Sigmoid colon (tissue), 7 donors: ENCODE data around the gene IL17C. TPM values are rescaled to one million over a fixed set of nuclear protein-coding genes. Genes with fewer than 3 reads are reported as not detected.

ENCODE experiments used
- DNase-seq: peaks from one replicate; pipeline ENCODE4 v3.0.0-alpha.2; 2019
- H3K27ac ChIP-seq, 4 donors: fragments of 200-600 bp; sonication (generic); one replicate each; pipeline ENCODE4 v1.5.1; 2016 to 2019; ENCODE audit warnings: mild to moderate bottlenecking in 1 of 4
- H3K27me3 ChIP-seq, 3 donors: fragments of 200-600 bp; sonication (generic); one replicate each; pipeline ENCODE4 v1.5.1; 2019; ENCODE audit warnings: mild to moderate bottlenecking in 1 of 3
- H3K36me3 ChIP-seq, 4 donors: fragments of 200-600 bp; sonication (generic); one replicate each; pipeline ENCODE4 v1.5.1; 2016 to 2019
- H3K4me1 ChIP-seq, 4 donors: fragments of 200-600 bp; sonication (generic); one replicate each; pipeline ENCODE4 v1.5.1; 2017 to 2019
- H3K4me3 ChIP-seq, 4 donors: fragments of 200-600 bp; sonication (generic); one replicate each; pipeline ENCODE4 v1.5.1; 2017 to 2019; ENCODE audit warnings: mild to moderate bottlenecking in 2 of 4, moderate library complexity in 1 of 4
- H3K9me3 ChIP-seq, 4 donors: fragments of 200-600 bp in 3 of 4; sonication (generic) in 3 of 4; one replicate each; pipeline versions ENCODE4 v1.5.1 to v1.6.1; 2013 to 2019
- CTCF ChIP-seq, 4 experiments: fragments of 450-650 bp in 3 of 4; fragments of 200-600 bp in 1 of 4; IDR thresholded peaks; one replicate each; pipeline ENCODE4 v1.5.1; 2016 to 2019; ENCODE audit warnings: antibody characterized with exemption in 4 of 4, mild to moderate bottlenecking in 3 of 4, moderate library complexity in 2 of 4
- EP300 ChIP-seq, 4 donors: sonication (generic); formaldehyde crosslinking; IDR thresholded peaks; one replicate each; pipeline ENCODE4 v1.6.1; 2017; ENCODE audit warnings: antibody characterized with exemption in 4 of 4
- POLR2A ChIP-seq, 2 donors: fragments of 450-650 bp; IDR thresholded peaks; one replicate each; pipeline ENCODE4 v1.6.1; 2016; ENCODE audit warnings: antibody characterized with exemption in 2 of 2, mild to moderate bottlenecking in 2 of 2, moderate library complexity in 2 of 2
- POLR2AphosphoS5 ChIP-seq, 4 donors: sonication (generic); formaldehyde crosslinking; IDR thresholded peaks; one replicate each; pipeline ENCODE4 v1.6.1; 2017; ENCODE audit warnings: antibody characterized with exemption in 4 of 4
- WGBS, 2 donors: extraction: QIAGEN DNeasy Blood & Tissue Kit; methylation state at CpG; one replicate each; pipeline ENCODE4 v1.1.7; 2013; 5-methylcytosine and 5-hydroxymethylcytosine counted together
- intact Hi-C: fragments of 100-400 bp; cut with DNase I; formaldehyde crosslinking; loops from one replicate; pipeline ENCODE4 v1.15.1; 2023
- polyA plus RNA-seq, 3 donors: library from polyadenylated mRNA; stranded (reverse); fragments of 200-250 nt; gene quantifications; one replicate each; pipeline ENCODE4 v1.2.3, GENCODE V29; 2013
- total RNA-seq, 4 donors: library from RNA; depleted of rRNA; stranded (reverse); fragments of >200 nt; gene quantifications; one replicate each; pipeline ENCODE4 v1.1.0, GENCODE V29; 2016
- donor health status: healthy with polysubstance abuse.
- donor health status: Bipolar disorder and iron deficiency.
- donor health status: healthy.

Gene IL17C
- total and polyA plus RNA-seq, 7 donors: 0.96 TPM; not detected in 6

- 36 to 57% methylated on average over 31 of the region's 31 CpGs for WGBS, 2 donors
- Histone ChIP-seq H3K9me3 (no peaks in the 10 kb centered on the region), H3K36me3 (no peaks in the 10 kb centered on the region), H3K27ac (no peak overlapping the region), H3K4me3 (no peak overlapping the region), H3K27me3 (peaks cover 35 to 86% (median 59%) of the 10 kb centered on the region in 3 donors), H3K4me1 (peaks cover 0 to 16% (median 8%) of the 10 kb centered on the region in 4 donors)
- intact Hi-C loops: no loop called here
- DNase-seq: no peak
- TF ChIP-seq POLR2A (IDR thresholded peaks at IDR 0.05) (no peak), CTCF (IDR thresholded peaks at IDR 0.05) (peak in 1 of 4 experiments; percentile 18)
Measured at GRCh38 chr16:88681084-88681680, 42.8 kb downstream of the IL17C start.

GRCh38 chr16:88681709-88682451 lies 43.5 kb downstream of the IL17C start:
- Histone ChIP-seq H3K36me3 (no peaks in the 10 kb centered on the region), H3K4me3 (no peak overlapping the region), H3K4me1 (peaks cover 0 to 23% (median 15%) of the 10 kb centered on the region in 4 donors), H3K9me3 (no peaks in the 10 kb centered on the region), H3K27me3 (peaks cover 35 to 93% (median 66%) of the 10 kb centered on the region in 3 donors), H3K27ac (peak overlapping the region in 3 of 4 donors; percentile 25 to 42 (median 34))
- intact Hi-C loops: no loop called here
- no peak for DNase-seq
- 33 to 49% methylated on average over 21 of the region's 21 CpGs for WGBS, 2 donors
- TF ChIP-seq EP300 (IDR thresholded peaks at IDR 0.05) (no peak), POLR2A (IDR thresholded peaks at IDR 0.05) (no peak), POLR2AphosphoS5 (IDR thresholded peaks at IDR 0.05) (no peak), CTCF (IDR thresholded peaks at IDR 0.05) (no peak)

DNA sequence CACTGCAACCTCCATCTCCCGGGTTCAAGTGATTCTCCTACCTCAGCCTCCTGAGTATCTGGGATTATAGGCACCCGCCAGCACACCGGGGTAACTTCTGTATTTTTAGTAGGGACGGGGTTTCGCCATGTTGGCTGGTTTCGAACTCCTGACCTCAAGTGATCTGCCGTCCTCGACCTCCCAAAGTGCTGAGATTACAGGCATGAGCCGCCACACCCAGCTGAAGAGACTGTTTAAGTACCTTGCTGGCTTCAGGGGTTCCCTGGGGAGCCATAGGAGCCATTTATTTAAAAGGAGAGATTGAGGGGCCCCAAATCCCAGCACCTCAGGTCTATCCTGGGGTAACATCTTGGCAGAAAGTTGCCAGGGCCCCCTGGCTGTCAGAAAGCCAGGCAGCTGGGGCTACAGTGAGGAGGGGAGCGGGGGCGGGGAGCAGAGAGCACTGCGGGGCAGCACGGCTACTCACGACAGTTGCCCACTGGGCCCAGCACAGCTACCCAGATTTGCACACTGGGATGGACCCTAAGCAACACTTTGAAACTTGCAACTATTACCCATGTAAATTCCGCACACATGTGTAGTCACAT lies 46.3 kb downstream of the IL17C start:
- intact Hi-C loops: no loop called here
- 77 to 81% methylated on average over 15 of the region's 15 CpGs for WGBS, 2 donors
- Histone ChIP-seq H3K36me3 (no peaks in the 10 kb centered on the region), H3K9me3 (no peaks in the 10 kb centered on the region), H3K27ac (no peak overlapping the region), H3K4me1 (peaks cover 0 to 21% (median 17%) of the 10 kb centered on the region in 4 donors), H3K4me3 (no peak overlapping the region), H3K27me3 (peaks cover 35 to 94% (median 76%) of the 10 kb centered on the region in 3 donors)
- TF ChIP-seq EP300 (IDR thresholded peaks at IDR 0.05) (no peak), CTCF (IDR thresholded peaks at IDR 0.05) (no peak), POLR2A (IDR thresholded peaks at IDR 0.05) (no peak), POLR2AphosphoS5 (IDR thresholded peaks at IDR 0.05) (no peak)
- no peak for DNase-seq

GRCh38 chr16:88685156-88686061 lies 47.0 kb downstream of the IL17C start:
- H3K4me3 ChIP-seq: peak overlapping the region in 3 of 4 donors; percentile 30 to 51 (median 38)
- H3K9me3 ChIP-seq: no peaks in the 10 kb centered on the region
- intact Hi-C loops: no loop called here
- TF ChIP-seq POLR2AphosphoS5 (IDR thresholded peaks at IDR 0.05) (no peak), CTCF (IDR thresholded peaks at IDR 0.05) (peak in 1 of 4 experiments; percentile 23)
- WGBS, 2 donors: 6 to 8% methylated on average over 33 of the region's 33 CpGs
- H3K27me3 ChIP-seq: peaks cover 37 to 97% (median 82%) of the 10 kb centered on the region in 3 donors
- no peak overlapping the region for H3K27ac ChIP-seq
- no peaks in the 10 kb centered on the region for H3K36me3 ChIP-seq
- no peak for DNase-seq
- H3K4me1 ChIP-seq: peaks cover 0 to 21% (median 17%) of the 10 kb centered on the region in 4 donors
